ENCODE measurements around the gene ANKRD61.
A peak's percentile ranks its signal among the peaks of the same experiment; 100 is the strongest.
"Not testable (repeated sequence)": the region's sequence is repeated elsewhere in the genome, so short reads cannot be mapped to it uniquely, and the experiment has no call there.

ANKRD61 gene

GRCh38 chr7:6030988-6031387 lies at the start of gene ANKRD61:
Gene ANKRD61 (plus strand): TSS chr7:6031376. CDS start chr7:6031376, 0 bp downstream.
- DNase-seq (ENCODE audit: low read depth, low spot score) = no peak

- DNase-seq (ENCODE audit: low read depth, low spot score) = not testable (repeated sequence)
Measured at GRCh38 chr7:5987061-5987460, 44.1 kb upstream of the ANKRD61 start.

DNA sequence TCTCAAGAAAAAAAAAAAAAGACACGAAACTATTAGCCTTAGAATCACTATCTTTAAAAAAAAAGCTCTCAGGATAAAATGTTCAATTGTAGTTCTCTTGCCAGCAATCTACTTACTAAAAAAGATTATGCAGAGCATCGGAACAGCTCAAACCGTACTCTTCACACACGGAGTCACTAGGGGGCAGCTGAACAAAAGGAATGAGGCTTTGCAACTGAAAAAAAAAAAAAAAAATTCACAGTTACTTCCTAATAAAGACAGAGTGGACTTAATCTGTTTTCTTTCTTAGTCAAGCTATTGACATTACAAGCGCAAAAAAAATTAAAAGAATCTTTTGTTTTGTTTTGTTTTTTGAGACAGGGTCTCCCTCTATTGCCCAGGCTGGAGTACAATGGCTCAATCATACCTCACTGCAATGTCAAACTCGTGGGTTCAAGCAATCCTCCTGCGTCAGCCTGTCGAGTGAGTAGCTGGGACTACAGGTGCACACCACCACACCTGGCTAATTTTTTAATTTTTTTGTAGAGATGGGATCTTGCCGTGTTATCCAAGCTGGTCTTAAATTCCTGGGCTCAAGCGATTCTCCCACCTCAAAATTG lies 33.9 kb upstream of the ANKRD61 start:
- peak; percentile 74 for DNase-seq (ENCODE audit: low read depth, low spot score)

GRCh38 chr7:6007386-6007785 lies 23.8 kb upstream of the ANKRD61 start:
- DNase-seq (ENCODE audit: low read depth, low spot score) = no peak

DNA sequence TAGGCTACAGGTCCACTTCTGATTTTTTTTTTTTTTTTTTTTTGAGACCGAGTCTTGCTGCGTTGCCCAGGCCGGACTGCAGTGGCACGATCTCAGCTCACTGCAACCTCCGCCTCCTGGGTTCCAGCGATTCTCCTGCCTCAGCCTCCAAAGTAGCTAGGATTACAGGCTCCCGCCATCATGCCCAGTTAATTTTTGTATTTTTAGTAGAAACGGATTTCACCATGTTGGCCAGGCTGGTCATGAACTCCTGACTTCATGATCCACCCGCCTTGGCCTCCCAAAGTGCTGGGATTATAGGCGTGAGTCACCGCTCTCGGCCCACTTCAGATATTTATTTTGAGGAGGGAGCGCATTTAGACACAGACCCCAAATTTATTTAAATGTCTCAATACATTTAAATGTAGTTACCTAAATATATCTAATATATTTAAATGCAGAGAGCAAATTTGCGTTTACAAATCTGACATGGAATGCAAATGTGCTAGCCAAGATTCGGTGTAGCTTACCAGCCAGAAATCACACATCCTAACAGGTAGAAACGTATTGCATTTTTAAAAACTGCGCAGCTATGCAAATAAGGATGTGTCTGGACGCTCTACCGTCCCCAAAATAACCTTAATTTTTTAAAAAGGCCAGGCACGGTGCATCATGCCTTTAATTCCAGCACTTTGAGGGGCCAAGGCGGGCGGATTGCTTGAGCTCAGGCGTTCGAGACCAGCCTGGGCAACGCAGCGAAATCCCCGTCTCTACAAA lies 23.2 kb upstream of the ANKRD61 start:
- DNase-seq (ENCODE audit: low read depth, low spot score) = not testable (repeated sequence)

GRCh38 chr7:6008668-6009611 lies 22.2 kb upstream of the ANKRD61 start, which contains the start of the genes AIMP2 and PMS2:
Gene AIMP2 (plus strand): TSS chr7:6009272. CDS start chr7:6009364, 92 bp downstream.
Gene PMS2 (minus strand): TSS chr7:6009049. CDS start chr7:6009019, 30 bp downstream.
- peak; percentile 99 for DNase-seq (ENCODE audit: low read depth, low spot score)

GRCh38 chr7:6010370-6010769 lies 20.8 kb upstream of the ANKRD61 start:
- not testable (repeated sequence) for DNase-seq (ENCODE audit: low read depth, low spot score)

- no peak for DNase-seq (ENCODE audit: low read depth, low spot score)
Measured at GRCh38 chr7:6011541-6011940, 19.6 kb upstream of the ANKRD61 start.

- DNase-seq (ENCODE audit: low read depth, low spot score) = no peak
Measured at GRCh38 chr7:6012355-6013104, 18.6 kb upstream of the ANKRD61 start.

GRCh38 chr7:6015917-6016652 lies 15.1 kb upstream of the ANKRD61 start:
- peak; percentile 79 for DNase-seq (ENCODE audit: low read depth, low spot score)

DNA sequence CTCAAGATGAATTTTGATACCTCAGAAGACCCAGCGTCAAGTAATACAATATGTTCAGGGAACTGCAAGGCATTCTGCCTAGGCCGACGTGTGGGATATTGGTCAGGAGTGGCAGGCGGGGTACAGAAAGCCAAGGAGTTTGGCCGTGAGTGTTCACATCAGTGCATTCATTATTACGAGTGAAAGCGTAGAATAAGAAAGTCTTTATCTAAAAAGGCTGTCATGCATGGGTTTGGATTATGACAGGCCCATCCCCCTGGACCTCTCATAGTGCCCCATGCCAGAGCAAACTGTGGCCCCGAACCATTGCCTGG lies 14.6 kb upstream of the ANKRD61 start:
- no peak for DNase-seq (ENCODE audit: low read depth, low spot score)

DNA sequence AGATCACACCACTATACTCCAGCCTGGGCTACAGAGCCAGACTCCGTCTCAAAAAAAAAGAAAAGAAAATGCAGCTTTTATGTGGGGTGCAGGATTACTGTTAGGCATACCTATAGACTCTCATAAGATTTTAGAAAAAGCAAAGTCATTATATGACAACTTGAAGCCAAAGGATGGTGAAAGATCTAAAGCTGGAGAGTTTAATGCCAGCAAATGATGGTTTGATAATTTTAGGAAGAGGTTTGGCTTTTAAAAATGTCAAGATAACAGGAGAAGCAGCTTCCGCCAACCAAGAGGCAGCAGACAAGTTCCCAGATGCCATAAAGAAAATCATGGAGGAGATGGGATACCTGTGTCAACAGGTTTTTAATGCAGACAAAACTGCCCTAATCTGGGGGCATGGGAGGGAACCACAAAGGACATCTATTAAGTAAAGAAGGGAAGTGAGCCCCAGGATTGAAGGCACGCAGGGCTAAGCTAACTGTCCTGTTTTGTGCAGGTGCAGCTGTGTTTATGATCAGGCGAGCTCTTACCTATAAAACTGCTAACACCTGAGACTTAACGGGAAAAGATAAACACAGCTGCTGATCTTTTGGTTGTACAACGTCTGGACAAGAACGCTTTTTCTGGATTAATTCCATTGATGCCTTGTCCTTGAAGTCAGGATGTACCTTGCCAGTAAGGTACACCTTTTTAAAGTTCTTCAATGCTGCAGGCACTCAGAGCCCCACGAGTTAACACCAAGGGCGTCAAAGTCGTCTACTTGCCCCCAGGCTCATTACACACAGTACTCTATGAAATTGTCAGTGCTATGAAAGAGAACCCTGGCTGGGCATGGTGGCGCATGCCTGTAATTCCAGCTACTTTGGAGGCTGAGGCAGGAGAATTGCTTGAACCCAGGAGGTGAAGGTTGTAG lies 10.5 kb upstream of the ANKRD61 start:
- DNase-seq (ENCODE audit: low read depth, low spot score) = no peak

- no peak for DNase-seq (ENCODE audit: low read depth, low spot score)
Measured at GRCh38 chr7:6022707-6023106, 8.5 kb upstream of the ANKRD61 start.

GRCh38 chr7:6023974-6024435 lies 7.2 kb upstream of the ANKRD61 start:
- no peak for DNase-seq (ENCODE audit: low read depth, low spot score)

GRCh38 chr7:6026011-6026819 lies 5.0 kb upstream of the ANKRD61 start:
- DNase-seq (ENCODE audit: low read depth, low spot score) = peak; percentile 28

DNA sequence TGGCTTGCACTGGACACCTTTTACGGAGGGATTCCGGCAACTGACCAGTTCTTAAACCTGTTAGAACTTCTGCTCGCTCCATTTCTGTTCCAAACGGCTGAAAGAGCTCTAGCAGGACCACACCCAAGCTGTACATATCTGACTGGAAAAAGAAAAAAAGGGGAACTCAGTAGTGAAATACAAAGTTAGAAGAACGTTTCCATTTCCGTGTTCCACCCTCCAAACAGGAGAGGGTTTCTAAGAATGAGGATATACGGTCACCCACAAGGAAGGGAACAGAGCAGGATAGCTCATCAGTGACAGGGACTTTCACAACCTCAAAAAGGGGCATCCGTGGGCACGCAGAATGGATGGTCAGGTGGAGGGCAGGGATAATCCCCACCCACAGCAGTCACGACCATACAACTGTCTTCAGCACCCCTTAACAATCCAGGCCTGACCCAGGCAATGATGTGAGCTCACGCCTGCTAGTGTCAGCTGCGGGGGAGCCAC lies 4.3 kb upstream of the ANKRD61 start:
- DNase-seq (ENCODE audit: low read depth, low spot score) = no peak

DNA sequence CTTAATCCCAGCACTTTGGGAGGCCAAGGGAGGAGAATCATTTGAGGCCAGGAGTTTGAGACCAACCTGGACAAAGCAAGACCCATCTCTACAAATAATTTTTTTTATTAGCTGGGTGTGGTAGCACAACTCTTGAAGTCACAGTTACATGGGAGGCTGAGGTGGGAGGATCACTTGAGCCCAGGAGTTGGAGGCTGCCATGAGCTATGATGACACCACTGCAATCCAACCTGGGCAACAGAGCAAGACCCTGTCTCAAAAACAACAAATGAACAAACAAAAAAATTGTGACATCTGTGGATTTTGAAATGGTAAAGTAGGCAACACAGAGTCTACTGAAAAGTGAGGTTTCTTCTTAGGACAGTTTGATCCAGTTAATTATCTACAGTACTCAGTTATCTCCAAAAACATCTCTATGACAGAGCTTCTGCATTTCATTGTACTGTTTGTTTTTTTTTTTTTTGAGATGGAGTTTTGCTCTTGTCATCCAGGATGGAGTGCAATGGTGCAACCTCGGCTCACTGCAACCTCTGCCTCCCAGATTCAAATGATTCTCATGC lies 3.3 kb upstream of the ANKRD61 start:
- DNase-seq (ENCODE audit: low read depth, low spot score) = no peak

DNA sequence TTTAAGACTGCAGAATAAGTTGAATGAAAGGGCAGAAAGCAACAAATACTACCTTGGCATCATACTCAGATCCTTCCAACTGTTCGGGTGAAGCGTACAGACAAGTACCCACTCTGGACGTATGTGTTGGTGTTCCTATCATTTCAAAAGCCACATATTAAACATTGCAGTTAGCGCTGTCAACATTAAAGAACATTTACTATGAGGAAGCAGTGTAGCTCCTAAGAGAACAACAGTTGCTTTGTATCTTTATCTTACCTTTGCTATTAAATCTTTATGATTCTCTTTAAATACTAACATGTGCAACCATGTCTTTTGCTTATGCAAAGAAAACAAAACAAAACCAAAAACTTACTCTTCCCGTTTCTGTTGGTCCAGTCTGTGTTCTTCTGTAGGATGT lies 2.6 kb upstream of the ANKRD61 start:
- DNase-seq (ENCODE audit: low read depth, low spot score) = no peak

Data from astrocyte of the hippocampus (primary cell).